GM23338 (cell line): ENCODE results near the gene RAVER1. TPM values are rescaled to one million over a fixed set of nuclear protein-coding genes. Genes with fewer than 3 reads are reported as not detected.

Experiments used
- ATAC-seq: fragments of 200-7000 bp; cut with Tn5 transposase; 3 replicates; pipeline ENCODE4 v1.9.1; 2020
- DNase-seq: peaks from one replicate; pipeline ENCODE4 v3.0.0-alpha.2; 2015; ENCODE audit warnings: low spot score
- H2AFZ ChIP-seq: fragments of 200-600 bp; sonication (generic); 2 replicates; pipeline ENCODE4 v1.8.0; 2016; ENCODE audit warnings: antibody characterized with exemption, mild to moderate bottlenecking, moderate library complexity
- H3F3A ChIP-seq: fragments of 200-600 bp; sonication (generic); replicated peaks from 2 replicates; pipeline ENCODE4 v1.8.0; 2017; ENCODE audit warnings: antibody characterized with exemption, mixed run types, low read depth
- H3K27ac ChIP-seq: fragments of 200-600 bp; sonication (generic); 2 replicates; pipeline ENCODE4 v1.6.1; 2016; ENCODE audit warnings: low read depth
- H3K27me3 ChIP-seq: fragments of 200-600 bp; sonication (generic); 2 replicates; pipeline ENCODE4 v1.8.0; 2016; ENCODE audit warnings: mild to moderate bottlenecking, mixed run types, moderate library complexity; ENCODE audit not compliant: insufficient read depth
- H3K36me3 ChIP-seq: fragments of 200-600 bp; sonication (generic); 2 replicates; pipeline ENCODE4 v1.8.0; 2016; ENCODE audit warnings: mild to moderate bottlenecking; ENCODE audit not compliant: insufficient read depth
- H3K4me1 ChIP-seq: fragments of 200-600 bp; sonication (generic); 2 replicates; pipeline ENCODE4 v1.8.0; 2016; ENCODE audit warnings: mild to moderate bottlenecking, moderate library complexity; ENCODE audit not compliant: insufficient read depth
- H3K4me2 ChIP-seq: fragments of 200-600 bp; sonication (generic); 2 replicates; pipeline ENCODE4 v1.7.1; 2017; ENCODE audit warnings: mixed run types
- H3K4me3 ChIP-seq: fragments of 200-600 bp; sonication (generic); 2 replicates; pipeline ENCODE4 v1.6.1; 2016; ENCODE audit warnings: mixed run types
- H3K79me2 ChIP-seq: fragments of 200-600 bp; sonication (generic); replicated peaks from 2 replicates; pipeline ENCODE4 v1.8.0; 2017; ENCODE audit warnings: mild to moderate bottlenecking; ENCODE audit not compliant: insufficient read depth
- H3K9me2 ChIP-seq: fragments of 200-600 bp; sonication (generic); 2 replicates; pipeline ENCODE4 v1.8.0; 2017; ENCODE audit not compliant: insufficient read depth
- H4K20me1 ChIP-seq: fragments of 200-600 bp; sonication (generic); replicated peaks from 2 replicates; pipeline ENCODE4 v1.8.0; 2017; ENCODE audit warnings: mild to moderate bottlenecking; ENCODE audit not compliant: insufficient read depth
- H3K27ac Mint-ChIP-seq: 2 replicates; pipeline ENCODE4 v1.8.0; 2020; ENCODE audit warnings: inconsistent platforms, mild to moderate bottlenecking, moderate library complexity, mixed read lengths
- H3K27me3 Mint-ChIP-seq: 3 replicates; pipeline ENCODE4 v1.8.0; 2022; ENCODE audit warnings: low read depth, mild to moderate bottlenecking, moderate library complexity, mixed read lengths, inconsistent platforms; ENCODE audit not compliant: insufficient read depth, poor library complexity
- H3K36me3 Mint-ChIP-seq: 3 replicates; pipeline ENCODE4 v1.8.0; 2021; ENCODE audit warnings: low read depth, mild to moderate bottlenecking, inconsistent platforms, moderate library complexity, mixed read lengths
- H3K4me1 Mint-ChIP-seq: 3 replicates; pipeline ENCODE4 v1.8.0; 2020; ENCODE audit warnings: mild to moderate bottlenecking, inconsistent platforms, mixed read lengths
- H3K4me3 Mint-ChIP-seq: 3 replicates; pipeline ENCODE4 v1.8.0; 2021; ENCODE audit warnings: moderate library complexity, mild to moderate bottlenecking, inconsistent platforms, mixed read lengths
- H3K9me3 Mint-ChIP-seq: 3 replicates; pipeline ENCODE4 v1.8.0; 2020; ENCODE audit warnings: moderate library complexity, mild to moderate bottlenecking, inconsistent platforms, mixed read lengths
- EZH2 ChIP-seq: fragments of 200-600 bp; sonication (generic); IDR thresholded peaks from one replicate; pipeline ENCODE4 v1.8.0; 2017; ENCODE audit warnings: antibody characterized with exemption, mild to moderate bottlenecking, low read depth; ENCODE audit not compliant: unreplicated experiment
- POLR2AphosphoS5 ChIP-seq: IDR thresholded peaks from 2 replicates; pipeline ENCODE4 v1.6.1; 2016; ENCODE audit warnings: antibody characterized with exemption, low read depth
- STAT1 ChIP-seq: IDR thresholded peaks from one replicate; pipeline ENCODE4 v1.6.1; 2016; ENCODE audit warnings: antibody characterized with exemption; ENCODE audit not compliant: unreplicated experiment
- ZNF114 ChIP-seq: fragments of 250-450 bp; sonication (Bioruptor Pico); IDR thresholded peaks from 2 replicates; pipeline ENCODE4 v1.5.0; 2020; ENCODE audit warnings: mild to moderate bottlenecking, moderate library complexity
- polyA plus RNA-seq: library from polyadenylated mRNA; unstranded; fragments of >200 nt; fragmentation: Nextera tagmentation; extraction: Ambion mirVana; gene quantifications from 2 replicates; pipeline ENCODE4 v1.2.1, GENCODE V29; 2016
- total RNA-seq: library from RNA; depleted of rRNA; stranded (reverse); fragments of >200 nt; shearing (Covaris generic); gene quantifications from 2 replicates; pipeline ENCODE4 v1.2.3, GENCODE V29; 2014
- TF ChIP-seq, protein P1 (sequence below), 2 experiments: fragments of 200-600 bp in 1 of 2; sonication (generic) in 1 of 2; conservative IDR thresholded peaks; 2 replicates each; pipeline versions ENCODE4 v1.5.1 to v1.6.1; 2016 to 2017; ENCODE audit warnings: antibody characterized with exemption in 2 of 2, low read depth in 2 of 2, mild to moderate bottlenecking in 2 of 2, moderate library complexity in 1 of 2
- TF ChIP-seq, protein P2 (sequence below): fragments of 250-450 bp; sonication (Bioruptor Pico); IDR thresholded peaks from 2 replicates; pipeline ENCODE4 v1.5.0; 2020; ENCODE audit warnings: mild to moderate bottlenecking, moderate library complexity
- TF ChIP-seq, protein P3 (sequence below): IDR thresholded peaks from 2 replicates; pipeline ENCODE4 v1.6.1; 2016; ENCODE audit warnings: antibody characterized with exemption

The RAVER1 gene
- total and polyA plus RNA-seq, 2 experiments from 2014 or later: 25.5 to 88.3 TPM

DNA sequence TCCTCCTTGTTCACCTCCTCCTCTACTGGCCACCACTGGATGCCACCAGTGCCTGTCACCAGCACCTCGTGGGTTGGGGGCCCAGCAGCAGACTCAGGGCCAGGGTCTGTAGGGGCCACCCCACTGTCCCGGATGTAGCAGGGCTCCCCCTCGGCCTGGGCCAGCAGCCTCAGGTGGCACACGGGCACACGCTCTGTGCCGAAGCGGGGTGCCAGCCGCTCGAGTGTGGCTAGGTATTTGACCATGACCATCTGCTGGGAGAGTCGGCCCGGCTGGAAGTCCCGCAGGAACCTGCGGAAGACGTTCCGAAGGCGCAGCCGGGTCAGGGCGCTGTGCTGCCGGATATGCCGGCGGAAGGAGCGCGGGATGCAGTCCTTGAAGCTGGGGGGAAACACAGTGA is 32.2 kb upstream of the RAVER1 start:
- DNase-seq (no peak), ATAC-seq (no peak)
- H3K9me3 Mint-ChIP-seq: no peaks in the 10 kb centered on the region; the same call in 2 of the 3 replicates
- H3K4me1 ChIP-seq: no peaks in the 10 kb centered on the region
- TF ChIP-seq, protein P1, sequence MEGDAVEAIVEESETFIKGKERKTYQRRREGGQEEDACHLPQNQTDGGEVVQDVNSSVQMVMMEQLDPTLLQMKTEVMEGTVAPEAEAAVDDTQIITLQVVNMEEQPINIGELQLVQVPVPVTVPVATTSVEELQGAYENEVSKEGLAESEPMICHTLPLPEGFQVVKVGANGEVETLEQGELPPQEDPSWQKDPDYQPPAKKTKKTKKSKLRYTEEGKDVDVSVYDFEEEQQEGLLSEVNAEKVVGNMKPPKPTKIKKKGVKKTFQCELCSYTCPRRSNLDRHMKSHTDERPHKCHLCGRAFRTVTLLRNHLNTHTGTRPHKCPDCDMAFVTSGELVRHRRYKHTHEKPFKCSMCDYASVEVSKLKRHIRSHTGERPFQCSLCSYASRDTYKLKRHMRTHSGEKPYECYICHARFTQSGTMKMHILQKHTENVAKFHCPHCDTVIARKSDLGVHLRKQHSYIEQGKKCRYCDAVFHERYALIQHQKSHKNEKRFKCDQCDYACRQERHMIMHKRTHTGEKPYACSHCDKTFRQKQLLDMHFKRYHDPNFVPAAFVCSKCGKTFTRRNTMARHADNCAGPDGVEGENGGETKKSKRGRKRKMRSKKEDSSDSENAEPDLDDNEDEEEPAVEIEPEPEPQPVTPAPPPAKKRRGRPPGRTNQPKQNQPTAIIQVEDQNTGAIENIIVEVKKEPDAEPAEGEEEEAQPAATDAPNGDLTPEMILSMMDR (conservative IDR thresholded peaks at IDR 0.05; ENCODE audit: low read depth in 2 of 2): no peak
- no peak for TF ChIP-seq ZNF114 (CRISPR knock-in tag)
- TF ChIP-seq, protein P2, sequence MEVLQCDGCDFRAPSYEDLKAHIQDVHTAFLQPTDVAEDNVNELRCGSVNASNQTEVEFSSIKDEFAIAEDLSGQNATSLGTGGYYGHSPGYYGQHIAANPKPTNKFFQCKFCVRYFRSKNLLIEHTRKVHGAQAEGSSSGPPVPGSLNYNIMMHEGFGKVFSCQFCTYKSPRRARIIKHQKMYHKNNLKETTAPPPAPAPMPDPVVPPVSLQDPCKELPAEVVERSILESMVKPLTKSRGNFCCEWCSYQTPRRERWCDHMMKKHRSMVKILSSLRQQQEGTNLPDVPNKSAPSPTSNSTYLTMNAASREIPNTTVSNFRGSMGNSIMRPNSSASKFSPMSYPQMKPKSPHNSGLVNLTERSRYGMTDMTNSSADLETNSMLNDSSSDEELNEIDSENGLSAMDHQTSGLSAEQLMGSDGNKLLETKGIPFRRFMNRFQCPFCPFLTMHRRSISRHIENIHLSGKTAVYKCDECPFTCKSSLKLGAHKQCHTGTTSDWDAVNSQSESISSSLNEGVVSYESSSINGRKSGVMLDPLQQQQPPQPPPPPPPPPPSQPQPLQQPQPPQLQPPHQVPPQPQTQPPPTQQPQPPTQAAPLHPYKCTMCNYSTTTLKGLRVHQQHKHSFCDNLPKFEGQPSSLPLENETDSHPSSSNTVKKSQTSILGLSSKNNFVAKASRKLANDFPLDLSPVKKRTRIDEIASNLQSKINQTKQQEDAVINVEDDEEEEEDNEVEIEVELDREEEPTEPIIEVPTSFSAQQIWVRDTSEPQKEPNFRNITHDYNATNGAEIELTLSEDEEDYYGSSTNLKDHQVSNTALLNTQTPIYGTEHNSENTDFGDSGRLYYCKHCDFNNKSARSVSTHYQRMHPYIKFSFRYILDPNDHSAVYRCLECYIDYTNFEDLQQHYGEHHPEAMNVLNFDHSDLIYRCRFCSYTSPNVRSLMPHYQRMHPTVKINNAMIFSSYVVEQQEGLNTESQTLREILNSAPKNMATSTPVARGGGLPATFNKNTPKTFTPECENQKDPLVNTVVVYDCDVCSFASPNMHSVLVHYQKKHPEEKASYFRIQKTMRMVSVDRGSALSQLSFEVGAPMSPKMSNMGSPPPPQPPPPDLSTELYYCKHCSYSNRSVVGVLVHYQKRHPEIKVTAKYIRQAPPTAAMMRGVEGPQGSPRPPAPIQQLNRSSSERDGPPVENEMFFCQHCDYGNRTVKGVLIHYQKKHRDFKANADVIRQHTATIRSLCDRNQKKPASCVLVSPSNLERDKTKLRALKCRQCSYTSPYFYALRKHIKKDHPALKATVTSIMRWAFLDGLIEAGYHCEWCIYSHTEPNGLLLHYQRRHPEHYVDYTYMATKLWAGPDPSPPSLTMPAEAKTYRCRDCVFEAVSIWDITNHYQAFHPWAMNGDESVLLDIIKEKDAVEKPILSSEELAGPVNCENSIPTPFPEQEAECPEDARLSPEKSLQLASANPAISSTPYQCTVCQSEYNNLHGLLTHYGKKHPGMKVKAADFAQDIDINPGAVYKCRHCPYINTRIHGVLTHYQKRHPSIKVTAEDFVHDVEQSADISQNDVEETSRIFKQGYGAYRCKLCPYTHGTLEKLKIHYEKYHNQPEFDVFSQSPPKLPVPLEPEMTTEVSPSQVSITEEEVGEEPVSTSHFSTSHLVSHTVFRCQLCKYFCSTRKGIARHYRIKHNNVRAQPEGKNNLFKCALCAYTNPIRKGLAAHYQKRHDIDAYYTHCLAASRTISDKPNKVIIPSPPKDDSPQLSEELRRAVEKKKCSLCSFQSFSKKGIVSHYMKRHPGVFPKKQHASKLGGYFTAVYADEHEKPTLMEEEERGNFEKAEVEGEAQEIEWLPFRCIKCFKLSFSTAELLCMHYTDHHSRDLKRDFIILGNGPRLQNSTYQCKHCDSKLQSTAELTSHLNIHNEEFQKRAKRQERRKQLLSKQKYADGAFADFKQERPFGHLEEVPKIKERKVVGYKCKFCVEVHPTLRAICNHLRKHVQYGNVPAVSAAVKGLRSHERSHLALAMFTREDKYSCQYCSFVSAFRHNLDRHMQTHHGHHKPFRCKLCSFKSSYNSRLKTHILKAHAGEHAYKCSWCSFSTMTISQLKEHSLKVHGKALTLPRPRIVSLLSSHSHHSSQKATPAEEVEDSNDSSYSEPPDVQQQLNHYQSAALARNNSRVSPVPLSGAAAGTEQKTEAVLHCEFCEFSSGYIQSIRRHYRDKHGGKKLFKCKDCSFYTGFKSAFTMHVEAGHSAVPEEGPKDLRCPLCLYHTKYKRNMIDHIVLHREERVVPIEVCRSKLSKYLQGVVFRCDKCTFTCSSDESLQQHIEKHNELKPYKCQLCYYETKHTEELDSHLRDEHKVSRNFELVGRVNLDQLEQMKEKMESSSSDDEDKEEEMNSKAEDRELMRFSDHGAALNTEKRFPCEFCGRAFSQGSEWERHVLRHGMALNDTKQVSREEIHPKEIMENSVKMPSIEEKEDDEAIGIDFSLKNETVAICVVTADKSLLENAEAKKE (CRISPR knock-in tag): no peak
- no peak for TF ChIP-seq EZH2
- TF ChIP-seq, protein P3, sequence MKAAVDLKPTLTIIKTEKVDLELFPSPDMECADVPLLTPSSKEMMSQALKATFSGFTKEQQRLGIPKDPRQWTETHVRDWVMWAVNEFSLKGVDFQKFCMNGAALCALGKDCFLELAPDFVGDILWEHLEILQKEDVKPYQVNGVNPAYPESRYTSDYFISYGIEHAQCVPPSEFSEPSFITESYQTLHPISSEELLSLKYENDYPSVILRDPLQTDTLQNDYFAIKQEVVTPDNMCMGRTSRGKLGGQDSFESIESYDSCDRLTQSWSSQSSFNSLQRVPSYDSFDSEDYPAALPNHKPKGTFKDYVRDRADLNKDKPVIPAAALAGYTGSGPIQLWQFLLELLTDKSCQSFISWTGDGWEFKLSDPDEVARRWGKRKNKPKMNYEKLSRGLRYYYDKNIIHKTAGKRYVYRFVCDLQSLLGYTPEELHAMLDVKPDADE: no peak
- no peak for TF ChIP-seq POLR2AphosphoS5
- TF ChIP-seq STAT1: no peak
- no peaks in the 10 kb centered on the region; the same call in 1 of the 2 replicates for H3K36me3 ChIP-seq
- 0 out of 2 replicates have a peak, but pooled peaks cover 3% of the 10 kb centered on the region for H4K20me1 ChIP-seq
- no peaks in the 10 kb centered on the region for H3F3A ChIP-seq
- H3K27me3 Mint-ChIP-seq: peaks cover 9% of the 10 kb centered on the region
- no peaks in the 10 kb centered on the region for H3K4me1 Mint-ChIP-seq
- no peaks in the 10 kb centered on the region for H3K79me2 ChIP-seq
- no peak overlapping the region for H3K4me2 ChIP-seq
- H3K9me2 ChIP-seq: no peaks in the 10 kb centered on the region
- H3K4me3 ChIP-seq: no peak overlapping the region
- no peak overlapping the region for H3K27ac Mint-ChIP-seq
- no peak overlapping the region for H2AFZ ChIP-seq
- H3K27me3 ChIP-seq: no peaks in the 10 kb centered on the region
- H3K4me3 Mint-ChIP-seq: no peak overlapping the region
- H3K27ac ChIP-seq: no peak overlapping the region
- H3K36me3 Mint-ChIP-seq: peaks cover 36% of the 10 kb centered on the region
